Endothelial cell of umbilical vein (primary cell): ENCODE results near the gene ARFGEF3. TPM values are rescaled to one million over a fixed set of nuclear protein-coding genes. Genes with fewer than 3 reads are reported as not detected.

Experiments
- BruUV-seq: library from RNA; stranded (reverse); fragments of 400-500 nt; replicated peaks from 2 replicates; lab custom pipeline; 2021; lab: Mats Ljungman, UMichigan
- CTCF ChIA-PET: fragments of 300-600, 350-600 bp; sonication (Branson Sonifier 250); formaldehyde crosslinking; loops from one replicate; lab custom pipeline; 2021; ENCODE audit warnings: antibody characterized with exemption, inconsistent platforms; lab: Charles Lee
- POLR2A ChIA-PET: fragments of 300-600, 350-600 bp; sonication (Branson Sonifier 250); formaldehyde crosslinking; loops from one replicate; lab custom pipeline; 2021; ENCODE audit warnings: antibody characterized with exemption, inconsistent platforms; lab: Charles Lee
- DNase-seq: peaks from one replicate; pipeline ENCODE4 v3.0.0-alpha.2; 2011; ENCODE audit warnings: low read depth, low spot score
- FAIRE-seq: peaks from 2 replicates; lab custom pipeline; 2011; peaks lifted over from hg19 to GRCh38; lab: Jason Lieb, UNC
- H2AFZ ChIP-seq: 2 replicates; pipeline ENCODE4 v1.6.0; 2012; ENCODE audit warnings: low read depth, low read length, control low read depth, inconsistent platforms
- H3K27ac ChIP-seq: 2 replicates; pipeline ENCODE4 v1.5.1; 2011; ENCODE audit warnings: low read depth, mild to moderate bottlenecking, control low read depth, low read length, moderate library complexity; ENCODE audit not compliant: insufficient read depth
- H3K27me3 ChIP-seq, 2 experiments: 2 replicates each; pipeline versions ENCODE4 v1.6.0 to v1.6.1; 2011; ENCODE audit warnings: low read length in 2 of 2, mixed read lengths in 1 of 2; ENCODE audit not compliant: control insufficient read depth in 2 of 2, insufficient read depth in 2 of 2
- H3K36me3 ChIP-seq, 2 experiments: 2 replicates in 1 of 2; 3 replicates in 1 of 2; pipeline ENCODE4 v1.5.1; 2011; ENCODE audit warnings: low read length in 2 of 2, mild to moderate bottlenecking in 1 of 2, moderate library complexity in 1 of 2; ENCODE audit not compliant: control insufficient read depth in 2 of 2, insufficient read depth in 2 of 2; ENCODE audit errors: extremely low read depth in 1 of 2
- H3K4me1 ChIP-seq: 3 replicates; pipeline ENCODE4 v1.5.1; 2011; ENCODE audit warnings: mild to moderate bottlenecking, low read length; ENCODE audit not compliant: control insufficient read depth, insufficient read depth; ENCODE audit errors: extremely low read depth
- H3K4me2 ChIP-seq: 2 replicates; pipeline ENCODE4 v1.6.1; 2011; ENCODE audit warnings: low read length, control low read depth, mixed read lengths; ENCODE audit not compliant: insufficient read depth
- H3K4me3 ChIP-seq, 3 experiments: fragments of 200-600 bp in 1 of 3; sonication (generic), shearing (Covaris generic) in 1 of 3; replicated peaks in 1 of 3; 2 replicates each; pipeline ENCODE4 v1.5.1; 2011 to 2016; ENCODE audit warnings: control low read depth in 3 of 3, low read length in 3 of 3, mild to moderate bottlenecking in 2 of 3, inconsistent platforms in 1 of 3, low read depth in 1 of 3, moderate library complexity in 1 of 3; ENCODE audit not compliant: insufficient read depth in 1 of 3
- H3K79me2 ChIP-seq: 2 replicates; pipeline ENCODE4 v1.6.0; 2012; ENCODE audit warnings: low read length, inconsistent platforms; ENCODE audit not compliant: control insufficient read depth, insufficient read depth
- H3K9ac ChIP-seq: replicated peaks from 2 replicates; pipeline ENCODE3; 2011; ENCODE audit warnings: low read length, control low read depth; ENCODE audit not compliant: insufficient read depth; ENCODE audit errors: extremely low read depth
- H3K9me1 ChIP-seq: replicated peaks from 3 replicates; pipeline ENCODE4 v1.6.0; 2011; ENCODE audit warnings: mild to moderate bottlenecking, low read length; ENCODE audit not compliant: control insufficient read depth, insufficient read depth; ENCODE audit errors: extremely low read depth
- H3K9me3 ChIP-seq: replicated peaks from 2 replicates; pipeline ENCODE4 v1.5.1; 2012; ENCODE audit warnings: low read length, inconsistent platforms; ENCODE audit not compliant: control insufficient read depth, insufficient read depth
- H4K20me1 ChIP-seq: replicated peaks from 2 replicates; pipeline ENCODE3; 2011; ENCODE audit warnings: mild to moderate bottlenecking, low read length; ENCODE audit not compliant: control insufficient read depth, insufficient read depth; ENCODE audit errors: extremely low read depth
- CTCF ChIP-seq, 2 donors: IDR thresholded peaks; 1 replicate in 1 of 2; 2 replicates in 1 of 2; pipeline ENCODE4 v1.5.1; 2011; ENCODE audit warnings: low read length in 2 of 2, mild to moderate bottlenecking in 2 of 2, moderate library complexity in 2 of 2, control low read depth in 1 of 2, inconsistent platforms in 1 of 2, low read depth in 1 of 2; ENCODE audit not compliant: insufficient read depth in 1 of 2; ENCODE audit errors: extremely low read depth in 1 of 2
- EZH2 ChIP-seq: IDR thresholded peaks from 2 replicates; pipeline ENCODE4 v1.6.1; 2012; ENCODE audit warnings: borderline replicate concordance, low read depth, mild to moderate bottlenecking, moderate library complexity, low read length, inconsistent platforms; ENCODE audit not compliant: severe bottlenecking
- FOS ChIP-seq: IDR thresholded peaks from 2 replicates; pipeline ENCODE4 v1.6.1; 2011; ENCODE audit warnings: mild to moderate bottlenecking, low read length, moderate library complexity, borderline replicate concordance; ENCODE audit not compliant: insufficient read depth
- GATA2 ChIP-seq: IDR thresholded peaks from 2 replicates; pipeline ENCODE4 v1.7.0; 2011; ENCODE audit warnings: low read depth, mild to moderate bottlenecking, moderate library complexity, mixed read lengths, low read length; ENCODE audit not compliant: insufficient read length, insufficient read depth
- JUN ChIP-seq: IDR thresholded peaks from 2 replicates; pipeline ENCODE4 v1.6.1; 2011; ENCODE audit warnings: borderline replicate concordance, low read depth; ENCODE audit not compliant: insufficient read length, insufficient read depth
- MAX ChIP-seq: IDR thresholded peaks from 2 replicates; pipeline ENCODE4 v1.6.1; 2011; ENCODE audit not compliant: insufficient read depth, insufficient read length
- MYC ChIP-seq: IDR thresholded peaks from one replicate; pipeline ENCODE4 v1.6.1; 2011; ENCODE audit warnings: mild to moderate bottlenecking, low read depth, low read length
- POLR2A ChIP-seq: IDR thresholded peaks from 2 replicates; pipeline ENCODE4 v1.6.1; 2012; ENCODE audit warnings: low read depth, mild to moderate bottlenecking, control low read depth, low read length
- POLR2AphosphoS5 ChIP-seq: IDR thresholded peaks from 2 replicates; pipeline ENCODE4 v1.6.1; 2012; ENCODE audit warnings: low read depth, mild to moderate bottlenecking, control low read depth, low read length, moderate library complexity; ENCODE audit not compliant: insufficient read depth
- dilution Hi-C: fragments of 300-500 bp; cut with MboI; formaldehyde crosslinking; loops from one replicate; pipeline ENCODE4 v1.15.0; 2019; ENCODE audit warnings: low sequenced_read_pairs; ENCODE audit not compliant: extremely low pct_ligation_motif_present
- intact Hi-C: fragments of 100-400 bp; cut with micrococcal nuclease; formaldehyde crosslinking; loops from one replicate; pipeline ENCODE4 v1.10.0; 2022
- polyA plus RNA-seq, 4 experiments: library from polyadenylated mRNA; depleted of rRNA in 3 of 4; stranded (reverse) in 3 of 4; unstranded in 1 of 4; fragments of >200 nt; gene quantifications; 2 replicates each; pipeline versions ENCODE4 v1.2.1 to v1.2.3, GENCODE V29; 2011 to 2012; ENCODE audit warnings: missing spikeins in 1 of 4
- total RNA-seq: library from RNA; stranded (reverse); gene quantifications from 2 replicates; pipeline ENCODE4 v1.2.3, GENCODE V29; 2021

ARFGEF3 gene
- total and polyA plus RNA-seq, 2 donors (not counting 3 experiments of a cell fraction or from before 2014, with no cell fraction given), result 1.3 to 7.3 TPM

- no TSS peak for BruUV-seq
- Histone ChIP-seq H3K4me1 (peaks cover 3% of the 10 kb centered on the region), H4K20me1 (no peaks in the 10 kb centered on the region), H3K9ac (no peak overlapping the region), H3K79me2 (no peaks in the 10 kb centered on the region), H3K27ac (no peak overlapping the region), H2AFZ (no peak overlapping the region), H3K27me3 (no peaks in the 10 kb centered on the region), H3K36me3 (no peaks in the 10 kb centered on the region), H3K4me3 (no peak overlapping the region), H3K9me1 (no peaks in the 10 kb centered on the region), H3K4me2 (no peak overlapping the region), H3K9me3 (no peaks in the 10 kb centered on the region)
- ChIA-PET CTCF (interaction anchor here (1.2 kb wide), 1 partner anchor 10 kb away, joined by 3 read pairs; no protein-coding TSS in a partner anchor), POLR2A (no interaction called here)
- no peak for DNase-seq
- no peak for FAIRE-seq
- TF ChIP-seq POLR2AphosphoS5 (no peak), GATA2 (no peak), JUN (no peak), CTCF (IDR thresholded peaks at IDR 0.05; ENCODE audit: extremely low read depth in 1 of 2, insufficient read depth in 1 of 2, low read depth in 1 of 2, low read length in 2 of 2) (no peak), MYC (no peak)
- dilution Hi-C loops, result no loop called here
- intact Hi-C loops, result no loop called here
Observed at GRCh38 chr6:138241381-138241780, 79.6 kb downstream of the ARFGEF3 start.

GRCh38 chr6:138241934-138242333 lies 80.2 kb downstream of the ARFGEF3 start:
- intact Hi-C loops (no loop called here), dilution Hi-C loops (no loop called here)
- no peak for FAIRE-seq
- Histone ChIP-seq H2AFZ (no peak overlapping the region), H4K20me1 (no peaks in the 10 kb centered on the region), H3K9me1 (no peaks in the 10 kb centered on the region), H3K27ac (no peak overlapping the region), H3K4me2 (no peak overlapping the region), H3K79me2 (no peaks in the 10 kb centered on the region), H3K4me1 (peaks cover 4% of the 10 kb centered on the region), H3K9me3 (no peaks in the 10 kb centered on the region), H3K27me3 (no peaks in the 10 kb centered on the region), H3K4me3 (no peak overlapping the region), H3K36me3 (no peaks in the 10 kb centered on the region), H3K9ac (no peak overlapping the region)
- no TSS peak for BruUV-seq
- DNase-seq, result no peak
- POLR2A ChIA-PET, result no interaction called here
- CTCF ChIA-PET, result interaction anchor here (1.2 kb wide), 1 partner anchor 10 kb away, joined by 3 read pairs; no protein-coding TSS in a partner anchor
- TF ChIP-seq EZH2, result no peak
- no peak for TF ChIP-seq POLR2A
- no peak for TF ChIP-seq MYC
- TF ChIP-seq CTCF (IDR thresholded peaks at IDR 0.05; ENCODE audit: extremely low read depth in 1 of 2, insufficient read depth in 1 of 2, low read depth in 1 of 2, low read length in 2 of 2), result no peak
- no peak for TF ChIP-seq JUN
- TF ChIP-seq FOS, result no peak
- TF ChIP-seq GATA2, result no peak
- no peak for TF ChIP-seq POLR2AphosphoS5
- TF ChIP-seq MAX, result no peak
